SH-SY5Y (cell line): ENCODE data around the gene AP1G1.

Source experiments
- GATA2 ChIP-seq: IDR thresholded peaks from 2 replicates; pipeline ENCODE4 v1.6.1; 2011; ENCODE audit warnings: mild to moderate bottlenecking, low read depth, low read length
- GATA3 ChIP-seq: IDR thresholded peaks from 2 replicates; pipeline ENCODE4 v1.6.1; 2011; ENCODE audit warnings: low read depth, mild to moderate bottlenecking, low read length, moderate library complexity

Gene AP1G1

GRCh38 chr16:71703333-71703732 lies 105.3 kb downstream of the AP1G1 start:
- TF ChIP-seq GATA3 (no peak), GATA2 (no peak)

- TF ChIP-seq GATA3 (no peak), GATA2 (no peak)
Observed at GRCh38 chr16:71700831-71701230, 107.8 kb downstream of the AP1G1 start.

- no peak for TF ChIP-seq GATA2
- TF ChIP-seq GATA3 = no peak
Observed at GRCh38 chr16:71698491-71698890, 110.1 kb downstream of the AP1G1 start.

- TF ChIP-seq GATA3 = no peak
- no peak for TF ChIP-seq GATA2
Observed at GRCh38 chr16:71693164-71693563, 115.5 kb downstream of the AP1G1 start.

- no peak for TF ChIP-seq GATA3
- TF ChIP-seq GATA2 = no peak
Observed at GRCh38 chr16:71689901-71690300, 118.7 kb downstream of the AP1G1 start.

GRCh38 chr16:71687861-71688260 lies 120.8 kb downstream of the AP1G1 start:
- TF ChIP-seq GATA2 (no peak), GATA3 (no peak)

- no peak for TF ChIP-seq GATA3
- no peak for TF ChIP-seq GATA2
Observed at GRCh38 chr16:71681360-71681759, 127.3 kb downstream of the AP1G1 start.
